Stimulated activated naive CD8-positive, alpha-beta T cell treated with anti-CD3 and anti-CD28 coated beads, Interleukin-15, amount 100 ng/mL, for 72 hours (primary cell): Measurements from ENCODE around the gene RNF151.
"Not testable (repeated sequence)": the region's sequence is repeated elsewhere in the genome, so short reads cannot be mapped to it uniquely, and the experiment has no call there.

Source experiments
- ATAC-seq: fragments of 150-1000 bp; cut with Tn5 transposase; 2 replicates; pipeline ENCODE4 v1.10.0; 2021; ENCODE audit warnings: mild to moderate bottlenecking, moderate library complexity
- DNase-seq, 2 donors: peaks; one replicate each; pipeline ENCODE4 v3.0.0; 2021 to 2022
- H3K27ac Mint-ChIP-seq, 2 donors: one replicate each; pipeline ENCODE4 v1.8.0; 2022; ENCODE audit warnings: mild to moderate bottlenecking in 2 of 2, mixed read lengths in 2 of 2, moderate library complexity in 2 of 2
- H3K27me3 Mint-ChIP-seq: one replicate; pipeline ENCODE4 v1.8.0; 2022; ENCODE audit warnings: mixed read lengths
- H3K4me1 Mint-ChIP-seq: one replicate; pipeline ENCODE4 v1.8.0; 2022; ENCODE audit warnings: mild to moderate bottlenecking, mixed read lengths
- H3K4me3 Mint-ChIP-seq, 2 donors: one replicate each; pipeline ENCODE4 v1.8.0; 2022; ENCODE audit warnings: mild to moderate bottlenecking in 2 of 2, mixed read lengths in 2 of 2, moderate library complexity in 1 of 2
- H3K9me3 Mint-ChIP-seq, 2 donors: one replicate each; pipeline ENCODE4 v1.8.0; 2022; ENCODE audit warnings: mixed read lengths in 2 of 2

RNF151 gene

DNA sequence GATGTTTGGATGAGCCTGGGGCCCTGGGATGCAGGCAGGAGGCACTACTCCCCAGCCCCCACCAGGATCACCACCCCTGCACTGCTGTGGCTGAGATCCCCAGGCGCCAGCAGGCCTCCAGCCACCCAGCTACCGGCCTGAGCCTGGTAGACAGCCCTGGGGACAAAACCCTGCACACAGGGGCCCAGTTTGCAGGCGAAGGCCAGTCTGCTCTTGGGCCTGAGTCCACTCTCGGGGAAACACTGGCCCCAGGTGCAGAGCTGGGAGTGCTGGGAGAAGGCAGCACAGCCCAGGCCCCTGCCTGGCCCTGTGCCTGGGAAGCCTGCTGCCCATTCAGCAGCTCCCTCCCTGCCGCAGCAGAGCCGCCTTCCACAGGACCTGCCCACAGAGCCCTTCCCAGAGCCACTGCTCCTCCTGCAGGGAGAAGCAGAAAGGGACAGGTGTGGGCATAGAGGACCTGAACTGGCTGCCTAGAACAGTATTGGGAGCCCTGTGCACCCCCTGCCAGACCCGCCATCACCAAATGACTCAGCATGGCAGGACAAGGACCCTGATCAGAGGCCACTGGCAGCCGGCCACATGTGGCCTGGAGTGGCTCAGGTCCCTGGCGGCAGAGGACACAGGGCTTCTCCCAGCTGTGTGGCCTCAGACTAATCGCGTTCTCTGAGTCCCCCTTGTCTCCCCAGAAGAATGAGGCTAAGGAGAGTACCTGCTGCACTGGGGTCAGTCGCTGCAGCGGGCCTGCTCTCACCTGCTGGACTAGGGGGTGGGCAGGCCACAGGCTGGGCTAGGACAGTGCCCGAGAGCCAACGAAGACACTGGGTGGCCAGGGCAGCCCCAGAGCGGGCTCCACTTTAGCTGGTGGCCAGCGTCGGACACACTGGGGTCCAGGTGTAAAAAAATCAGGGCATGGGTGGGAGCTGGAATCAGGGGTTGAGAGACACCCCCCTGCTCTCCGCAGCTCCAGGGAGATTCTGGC is 34.3 kb upstream of the RNF151 start:
- ATAC-seq = no peak
- no peak for DNase-seq
- no peak overlapping the region for H3K4me3 Mint-ChIP-seq
- H3K9me3 Mint-ChIP-seq = no peaks in the 10 kb centered on the region
- peak overlapping the region in 1 of 2 donors; percentile 27 for H3K27ac Mint-ChIP-seq
- peaks cover 6% of the 10 kb centered on the region for H3K4me1 Mint-ChIP-seq
- no peaks in the 10 kb centered on the region for H3K27me3 Mint-ChIP-seq

DNA sequence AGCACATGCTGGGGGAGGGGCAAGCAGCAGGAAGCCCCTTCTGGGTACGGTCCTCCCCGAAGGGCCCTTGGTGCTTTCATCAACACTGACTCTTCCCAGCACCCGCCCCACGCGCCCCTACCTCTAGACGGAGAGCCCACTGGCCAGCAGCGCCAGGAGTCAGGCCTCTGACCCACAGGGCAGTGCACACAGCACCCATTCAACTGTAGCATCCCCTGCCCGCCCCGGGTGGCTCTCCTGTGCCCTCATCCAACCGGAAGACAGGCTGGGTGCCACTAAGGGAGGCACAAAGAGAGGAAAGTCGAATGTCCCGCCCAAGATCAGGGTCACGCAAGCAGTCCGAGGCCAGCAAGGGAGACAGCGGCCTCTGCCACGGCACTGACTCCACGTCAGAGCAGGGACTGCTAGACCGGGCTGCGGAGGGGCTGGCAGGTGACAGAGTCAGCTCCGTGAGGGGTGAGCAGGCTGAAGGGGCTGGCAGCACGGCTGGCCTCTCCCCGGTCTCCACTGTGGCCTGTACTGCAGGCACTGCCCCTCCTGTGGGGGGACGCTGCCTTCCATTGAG is 33.5 kb upstream of the RNF151 start:
- Mint-ChIP-seq H3K27ac (peak overlapping the region in 1 of 2 donors; percentile 54), H3K4me1 (peaks cover 6% of the 10 kb centered on the region), H3K9me3 (no peaks in the 10 kb centered on the region), H3K27me3 (no peaks in the 10 kb centered on the region), H3K4me3 (no peak overlapping the region)
- DNase-seq (no peak), ATAC-seq (no peak)

DNA sequence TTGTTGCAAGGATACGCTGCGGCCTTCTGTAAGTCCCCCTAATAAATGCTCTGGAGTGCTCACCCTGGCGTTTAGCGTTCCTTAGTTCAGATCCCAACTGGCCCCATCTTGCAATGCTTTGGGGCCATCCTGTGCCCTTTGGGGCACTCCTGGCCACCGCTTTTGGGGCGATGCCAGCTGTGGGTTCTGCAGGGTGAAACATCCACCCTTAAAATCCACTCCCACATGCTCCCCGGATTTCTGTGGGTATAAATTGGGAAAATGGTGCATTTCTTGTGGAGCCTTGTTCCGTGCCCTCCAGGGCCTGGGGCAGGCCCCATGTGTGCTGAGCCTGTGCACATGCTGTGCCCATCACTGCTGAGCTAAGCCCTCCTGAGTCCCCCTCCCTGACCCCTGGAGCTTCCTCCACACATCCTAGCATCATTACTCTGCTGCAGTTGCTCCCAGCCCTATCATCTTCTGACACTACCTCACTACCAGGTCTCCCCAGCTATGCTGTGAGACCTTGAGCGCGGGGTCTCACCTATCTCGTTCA is 29.6 kb upstream of the RNF151 start:
- no peaks in the 10 kb centered on the region for H3K9me3 Mint-ChIP-seq
- H3K4me3 Mint-ChIP-seq = no peak overlapping the region
- H3K4me1 Mint-ChIP-seq = peaks cover 10% of the 10 kb centered on the region
- no peaks in the 10 kb centered on the region for H3K27me3 Mint-ChIP-seq
- no peak for ATAC-seq
- DNase-seq = no peak
- no peak overlapping the region for H3K27ac Mint-ChIP-seq

DNA sequence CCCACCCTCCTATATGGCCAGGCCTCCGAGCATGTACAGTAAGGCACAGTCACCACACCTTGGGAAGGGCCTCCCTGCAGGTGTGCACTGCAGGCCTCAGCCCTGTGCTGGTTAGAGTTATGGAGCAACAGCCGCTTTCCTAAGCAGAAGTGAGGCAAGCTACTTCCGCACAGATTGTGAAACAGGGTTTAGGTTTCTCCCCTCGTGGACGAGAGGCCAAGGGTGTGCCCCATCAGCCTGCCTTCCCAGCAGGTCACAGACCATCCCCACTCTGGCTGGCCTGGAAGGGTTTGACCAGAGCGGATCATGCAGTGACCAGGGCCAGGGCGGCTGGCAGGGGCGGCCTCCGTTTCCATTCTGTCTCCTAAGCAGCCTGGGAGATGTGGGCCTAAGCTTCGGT is 28.3 kb upstream of the RNF151 start:
- no peak overlapping the region for H3K4me3 Mint-ChIP-seq
- DNase-seq (no peak), ATAC-seq (no peak)
- H3K9me3 Mint-ChIP-seq = no peaks in the 10 kb centered on the region
- peaks cover 20% of the 10 kb centered on the region for H3K4me1 Mint-ChIP-seq
- H3K27me3 Mint-ChIP-seq = no peaks in the 10 kb centered on the region
- no peak overlapping the region for H3K27ac Mint-ChIP-seq

DNA sequence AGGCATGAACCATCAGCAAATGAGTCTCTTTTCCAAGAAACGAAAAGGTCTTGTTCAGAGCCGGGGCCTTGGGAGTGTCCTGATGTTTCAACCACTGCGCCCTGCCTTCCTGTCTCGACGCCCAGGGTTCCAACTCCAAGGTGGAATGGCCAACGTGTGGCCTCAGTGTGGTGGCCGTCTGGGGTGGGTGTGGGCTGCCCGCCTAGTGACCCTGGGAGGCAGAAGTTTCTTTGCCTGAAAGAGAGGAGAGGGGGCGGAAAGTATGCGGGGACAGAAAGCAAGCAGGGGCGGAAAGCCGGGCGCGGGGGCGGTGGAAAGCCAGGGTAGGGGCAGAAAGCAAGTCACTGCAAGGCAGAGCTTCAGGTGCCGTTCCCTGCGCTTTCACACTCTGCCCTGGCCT is 27.7 kb upstream of the RNF151 start:
- Mint-ChIP-seq H3K9me3 (no peaks in the 10 kb centered on the region), H3K27me3 (no peaks in the 10 kb centered on the region), H3K4me3 (no peak overlapping the region), H3K4me1 (peaks cover 25% of the 10 kb centered on the region), H3K27ac (no peak overlapping the region)
- DNase-seq = no peak
- no peak for ATAC-seq

DNA sequence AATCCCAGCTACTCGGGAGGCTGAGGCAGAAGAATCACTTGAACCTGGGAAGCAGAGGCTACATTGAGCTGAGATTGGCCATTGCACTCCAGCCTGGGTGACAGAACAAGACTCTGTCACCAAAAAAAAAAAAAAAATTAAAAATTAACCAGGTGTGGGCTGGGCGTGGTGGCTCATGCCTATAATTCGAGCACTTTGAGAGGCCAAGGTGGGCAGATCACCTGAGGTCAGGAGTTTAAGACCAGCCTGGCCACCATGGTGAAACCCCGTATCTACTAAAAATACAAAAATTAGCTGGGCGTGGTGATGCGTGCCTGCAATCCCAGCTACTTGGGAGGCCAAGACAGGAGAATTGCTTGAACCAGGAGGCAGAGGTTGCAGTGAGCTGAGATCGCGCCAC is 26.8 kb upstream of the RNF151 start:
- H3K4me3 Mint-ChIP-seq, H3K27ac Mint-ChIP-seq, H3K27me3 Mint-ChIP-seq, ATAC-seq, H3K9me3 Mint-ChIP-seq, DNase-seq: not testable (repeated sequence)
- peaks cover 34% of the 10 kb centered on the region for H3K4me1 Mint-ChIP-seq

DNA sequence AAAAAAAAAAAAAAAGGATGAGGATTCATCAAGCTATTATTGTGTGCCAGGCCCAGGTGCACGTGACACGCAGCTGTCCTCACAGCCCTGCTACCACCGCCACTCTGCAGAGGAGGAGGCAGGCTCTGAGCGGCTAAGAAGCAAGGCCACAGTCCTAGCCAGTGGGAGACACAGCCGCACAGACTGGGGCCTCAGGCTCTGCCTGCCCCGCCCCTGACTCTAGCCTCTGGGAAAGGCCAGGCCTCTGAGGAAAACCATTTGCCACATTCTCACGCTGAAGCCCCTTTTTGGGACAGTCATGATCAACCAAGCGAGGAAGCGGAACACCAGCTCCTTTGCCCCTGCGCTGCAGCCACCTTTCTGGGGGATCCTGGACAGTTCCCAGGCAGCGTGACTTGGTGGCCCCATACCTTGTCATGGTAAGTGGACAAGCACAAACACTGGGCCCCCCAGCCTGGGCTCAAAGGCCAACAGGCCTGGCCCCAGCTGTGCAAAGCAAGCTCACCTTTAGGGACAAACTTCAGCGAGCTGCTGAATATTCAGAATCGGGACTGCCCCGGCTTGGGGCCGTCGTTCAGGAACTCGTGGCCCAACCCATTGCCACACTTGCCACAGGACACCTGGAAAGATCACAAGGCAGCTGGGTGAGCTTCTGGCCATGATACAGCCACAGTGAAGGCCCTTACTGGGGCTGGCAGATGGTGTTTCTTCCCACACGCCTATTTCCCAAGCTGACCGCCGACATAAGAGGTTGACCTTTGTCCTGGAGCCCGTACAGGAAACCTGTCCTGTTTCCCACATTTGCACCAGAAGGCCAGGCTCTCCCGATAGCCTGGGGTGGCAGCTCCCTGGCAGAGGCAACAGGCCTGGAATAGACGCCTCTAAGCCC is 26.1 kb upstream of the RNF151 start:
- Mint-ChIP-seq H3K27ac (no peak overlapping the region), H3K4me3 (no peak overlapping the region), H3K9me3 (no peaks in the 10 kb centered on the region), H3K27me3 (no peaks in the 10 kb centered on the region), H3K4me1 (peaks cover 35% of the 10 kb centered on the region)
- DNase-seq = no peak
- ATAC-seq = no peak

DNA sequence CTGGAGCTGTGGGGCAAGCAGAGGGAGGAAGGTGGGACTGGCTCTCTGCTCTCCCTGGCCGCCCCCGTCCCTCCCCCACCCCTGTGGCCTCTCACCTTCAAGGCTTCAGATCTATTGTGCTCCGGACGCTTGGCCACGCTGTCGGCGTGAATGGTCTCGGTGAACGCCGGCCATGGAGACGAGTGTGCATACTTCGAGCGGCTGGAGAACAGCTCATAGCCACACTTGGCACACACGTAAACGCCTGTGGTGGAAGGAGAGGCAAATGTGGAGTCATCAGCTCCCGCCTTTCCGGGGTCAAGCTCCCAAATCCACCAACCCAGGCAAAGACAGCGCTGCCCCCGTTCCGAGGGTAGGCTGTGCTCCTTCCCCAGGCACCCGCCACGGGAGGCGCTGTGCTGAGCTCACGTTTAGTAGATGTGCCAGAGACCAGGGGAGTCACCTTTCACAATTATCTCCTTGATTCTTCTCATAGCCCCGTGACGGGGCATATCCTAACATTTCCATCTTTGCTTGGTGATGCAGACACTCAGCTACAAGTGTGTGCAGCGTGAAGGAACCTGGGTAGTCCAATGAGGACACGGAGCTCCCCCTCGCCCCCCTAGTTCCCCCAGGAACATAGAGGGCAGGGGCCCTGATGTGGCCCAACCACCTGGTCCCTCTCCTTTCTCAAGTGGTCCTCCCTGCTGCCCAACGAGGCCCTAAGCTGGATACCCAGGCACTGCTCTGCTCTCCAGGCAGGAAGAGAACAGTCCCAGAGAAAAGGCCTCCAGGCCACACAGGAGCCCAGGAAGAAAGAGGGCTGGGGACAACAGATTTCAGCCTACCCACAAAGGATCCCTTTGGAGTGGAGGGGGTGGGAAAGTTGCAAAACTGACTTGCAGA is 25.3 kb upstream of the RNF151 start:
- no peak for DNase-seq
- Mint-ChIP-seq H3K27ac (peak overlapping the region; percentile 12 to 61), H3K27me3 (no peaks in the 10 kb centered on the region), H3K9me3 (no peaks in the 10 kb centered on the region), H3K4me3 (peak overlapping the region; percentile 93 to 94), H3K4me1 (peaks cover 35% of the 10 kb centered on the region)
- ATAC-seq = no peak

DNA sequence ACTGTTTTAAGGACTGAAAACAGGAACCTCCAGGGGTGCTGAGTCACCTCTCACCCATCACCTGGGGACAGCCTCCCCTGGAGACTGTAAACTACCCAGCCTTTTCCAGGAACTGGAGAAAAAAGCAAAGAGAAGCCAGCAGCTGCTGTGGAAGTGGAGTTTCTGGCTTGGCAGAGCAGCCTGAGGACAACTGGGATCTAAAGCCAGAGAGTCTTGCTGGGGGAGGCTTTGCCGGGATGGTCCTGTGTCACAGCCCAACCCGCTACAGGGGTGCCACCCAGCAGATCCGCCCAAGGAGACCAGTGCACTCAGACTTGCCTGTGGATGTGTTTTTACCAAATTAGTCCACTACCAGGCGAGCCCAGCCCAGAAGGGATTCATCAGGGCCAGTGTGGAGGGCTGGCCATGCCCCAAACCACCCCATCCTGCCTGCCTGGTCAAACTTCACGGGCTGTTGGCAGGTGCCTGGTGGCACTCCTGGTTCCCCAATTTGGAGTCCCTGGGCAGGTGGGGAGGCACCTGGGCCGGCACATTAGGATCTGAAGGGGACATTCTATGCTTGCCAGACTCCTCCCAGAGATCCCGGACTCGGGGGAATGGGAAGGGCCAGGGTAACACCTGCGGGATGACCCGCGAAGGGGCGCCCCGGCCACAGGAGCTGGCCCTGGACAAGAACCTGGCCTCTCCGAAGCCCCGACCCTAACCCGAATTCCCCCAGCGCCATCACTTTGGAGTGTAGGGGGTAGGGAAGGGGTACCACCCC is 24.4 kb upstream of the RNF151 start:
- Mint-ChIP-seq H3K27ac (peak overlapping the region; percentile 61 to 76), H3K27me3 (no peaks in the 10 kb centered on the region), H3K9me3 (no peaks in the 10 kb centered on the region), H3K4me3 (peak overlapping the region; percentile 93 to 94), H3K4me1 (peaks cover 35% of the 10 kb centered on the region)
- no peak for ATAC-seq
- DNase-seq = no peak

DNA sequence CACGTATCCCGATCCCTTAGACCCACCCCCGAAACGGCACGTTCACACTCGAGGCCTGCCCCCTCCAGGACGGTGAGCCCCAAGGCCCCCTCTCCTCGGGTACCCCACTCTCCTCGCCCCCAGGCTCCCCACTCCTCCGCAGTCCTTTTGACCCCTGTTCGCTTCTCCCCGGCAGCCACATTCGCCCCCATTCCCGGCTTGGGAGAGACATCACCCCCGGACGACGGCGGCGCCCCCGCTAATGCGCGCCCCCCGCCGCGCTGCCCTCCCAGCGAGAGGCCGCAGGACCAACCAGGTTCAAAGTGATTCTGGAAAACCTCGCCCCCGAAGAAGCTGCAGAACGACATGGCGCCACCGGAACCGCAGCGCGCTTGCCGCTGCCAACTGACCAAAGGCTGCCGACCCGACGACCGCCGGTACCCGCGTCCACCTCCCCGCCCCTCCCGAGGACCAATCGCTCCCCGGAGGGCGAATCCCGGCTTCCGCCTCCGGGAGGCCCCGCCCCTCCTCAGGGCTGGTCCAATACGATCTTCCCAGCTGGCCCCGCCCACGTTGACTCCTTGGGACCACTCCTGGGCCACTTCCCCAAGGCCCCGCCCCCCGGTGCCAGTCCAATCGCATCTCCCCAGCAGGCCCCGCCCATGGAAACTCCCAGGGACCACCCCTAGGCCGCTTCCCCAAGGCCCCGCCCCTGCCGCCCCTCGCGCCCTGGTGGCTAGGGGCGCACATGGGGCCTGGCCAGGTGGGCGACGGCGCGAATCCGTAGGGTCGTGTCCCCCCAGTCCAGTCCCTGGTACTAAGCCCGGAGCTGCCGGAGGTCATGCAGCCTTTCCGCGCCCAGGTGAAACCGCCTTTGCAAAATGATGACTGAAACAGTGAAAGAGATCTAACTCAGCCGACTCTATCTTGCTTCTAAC is 23.6 kb upstream of the RNF151 start, which contains the start of gene MSRB1:
TSS of gene MSRB1 (minus strand) at position 390 of the 917 bp plus-strand sequence. CDS start at position 347, 43 bp downstream.
- Mint-ChIP-seq H3K27ac (peak within 1 kb of the TSS; percentile 86 to 97), H3K27me3 (no peaks in the 10 kb centered on the region), H3K4me3 (peak within 1 kb of the TSS; percentile 93 to 94), H3K4me1 (peaks cover 35% of the 10 kb centered on the region), H3K9me3 (no peaks in the 10 kb centered on the region)
- peak; percentile 97 for ATAC-seq
- DNase-seq = peak; percentile 99 to 100

DNA sequence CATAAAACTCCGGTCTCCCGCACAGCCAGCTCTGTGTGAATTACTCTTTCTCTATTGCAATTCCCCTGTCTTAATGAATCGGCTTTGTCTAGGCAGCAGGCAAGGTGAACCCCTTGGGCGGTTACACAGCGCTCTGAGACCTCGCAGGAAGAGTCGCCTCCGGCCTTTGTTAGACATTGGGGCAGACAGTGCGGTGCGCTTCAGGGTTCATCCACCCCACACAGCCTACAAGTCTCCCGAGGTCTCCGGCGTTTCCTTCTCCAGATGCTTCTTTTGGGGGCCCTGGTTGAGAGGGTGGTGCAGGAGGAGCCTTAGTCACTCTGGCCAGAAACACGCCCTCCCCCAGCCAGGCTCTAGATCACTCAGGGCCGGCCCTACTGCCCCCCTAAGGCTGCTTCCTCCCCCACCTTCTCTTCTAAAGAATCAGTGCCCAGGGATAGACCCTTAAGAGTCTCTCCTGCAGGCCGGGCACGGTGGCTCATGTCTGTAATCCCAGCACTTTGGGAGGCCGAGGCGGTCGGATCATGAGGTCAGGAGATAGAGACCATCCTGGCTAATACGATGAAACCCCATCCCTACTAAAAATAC is 21.9 kb upstream of the RNF151 start:
- Mint-ChIP-seq H3K27me3 (no peaks in the 10 kb centered on the region), H3K4me3 (peak overlapping the region; percentile 47 to 93), H3K27ac (peak overlapping the region; percentile 19 to 65), H3K4me1 (peaks cover 35% of the 10 kb centered on the region), H3K9me3 (no peaks in the 10 kb centered on the region)
- no peak for ATAC-seq
- DNase-seq = no peak

DNA sequence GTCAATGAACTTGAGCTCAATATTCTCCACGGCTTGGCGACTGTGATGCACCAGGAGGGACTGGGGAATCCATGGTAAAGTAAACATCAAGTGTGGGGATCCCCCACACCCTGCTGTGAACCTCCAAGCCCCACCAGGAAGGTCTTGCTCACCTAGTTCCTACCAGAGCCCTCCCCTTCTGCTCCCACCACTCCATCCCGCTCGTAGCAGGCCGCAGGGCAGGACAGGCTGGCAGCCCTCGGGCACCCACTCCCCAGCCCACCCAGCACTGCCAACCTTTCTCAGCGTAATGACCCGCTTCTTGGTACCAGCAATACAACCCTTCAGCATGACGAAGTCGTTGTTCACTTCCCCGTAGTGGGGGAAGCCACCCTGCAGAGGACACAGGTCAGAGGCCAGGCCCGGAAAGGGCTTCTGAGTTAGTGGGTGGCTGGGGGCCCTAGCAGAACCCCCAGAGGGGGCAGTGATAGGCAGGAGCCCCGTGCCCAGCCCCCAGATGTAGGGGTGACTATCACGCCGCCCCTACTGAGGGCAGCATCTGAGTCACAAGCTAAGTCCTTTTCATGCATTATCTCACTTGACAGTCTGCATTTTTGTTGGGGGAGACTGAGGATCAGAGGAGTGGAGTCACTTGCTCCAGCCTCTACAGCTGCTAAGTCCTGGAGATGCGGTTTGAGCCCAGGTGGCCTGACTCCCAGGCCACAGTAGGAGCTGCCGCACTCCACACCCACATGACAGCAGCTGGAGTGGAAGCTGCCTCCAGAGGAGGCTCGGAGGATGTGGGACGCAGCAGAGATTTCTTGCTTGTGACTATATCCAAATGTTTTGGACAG is 20.9 kb upstream of the RNF151 start:
- H3K27me3 Mint-ChIP-seq = no peaks in the 10 kb centered on the region
- H3K4me3 Mint-ChIP-seq = no peak overlapping the region
- ATAC-seq (no peak), DNase-seq (no peak)
- peak overlapping the region in 1 of 2 donors; percentile 16 for H3K27ac Mint-ChIP-seq
- no peaks in the 10 kb centered on the region for H3K9me3 Mint-ChIP-seq
- H3K4me1 Mint-ChIP-seq = peaks cover 35% of the 10 kb centered on the region
